GM23338 (cell line): ENCODE data around the gene CNOT4. TPM values are rescaled to one million over a fixed set of nuclear protein-coding genes. Genes with fewer than 3 reads are reported as not detected.
A peak's percentile ranks its signal among the peaks of the same experiment; 100 is the strongest.
"Not testable (repeated sequence)": the region's sequence is repeated elsewhere in the genome, so short reads cannot be mapped to it uniquely, and the experiment has no call there.

ENCODE experiments used
- ATAC-seq: fragments of 200-7000 bp; cut with Tn5 transposase; 3 replicates; pipeline ENCODE4 v1.9.1; 2020
- DNase-seq: peaks from one replicate; pipeline ENCODE4 v3.0.0-alpha.2; 2015; ENCODE audit warnings: low spot score
- H2AFZ ChIP-seq: fragments of 200-600 bp; sonication (generic); 2 replicates; pipeline ENCODE4 v1.8.0; 2016; ENCODE audit warnings: antibody characterized with exemption, mild to moderate bottlenecking, moderate library complexity
- H3F3A ChIP-seq: fragments of 200-600 bp; sonication (generic); replicated peaks from 2 replicates; pipeline ENCODE4 v1.8.0; 2017; ENCODE audit warnings: antibody characterized with exemption, mixed run types, low read depth
- H3K27ac ChIP-seq: fragments of 200-600 bp; sonication (generic); 2 replicates; pipeline ENCODE4 v1.6.1; 2016; ENCODE audit warnings: low read depth
- H3K27me3 ChIP-seq: fragments of 200-600 bp; sonication (generic); 2 replicates; pipeline ENCODE4 v1.8.0; 2016; ENCODE audit warnings: mild to moderate bottlenecking, mixed run types, moderate library complexity; ENCODE audit not compliant: insufficient read depth
- H3K36me3 ChIP-seq: fragments of 200-600 bp; sonication (generic); 2 replicates; pipeline ENCODE4 v1.8.0; 2016; ENCODE audit warnings: mild to moderate bottlenecking; ENCODE audit not compliant: insufficient read depth
- H3K4me1 ChIP-seq: fragments of 200-600 bp; sonication (generic); 2 replicates; pipeline ENCODE4 v1.8.0; 2016; ENCODE audit warnings: mild to moderate bottlenecking, moderate library complexity; ENCODE audit not compliant: insufficient read depth
- H3K4me2 ChIP-seq: fragments of 200-600 bp; sonication (generic); 2 replicates; pipeline ENCODE4 v1.7.1; 2017; ENCODE audit warnings: mixed run types
- H3K4me3 ChIP-seq: fragments of 200-600 bp; sonication (generic); 2 replicates; pipeline ENCODE4 v1.6.1; 2016; ENCODE audit warnings: mixed run types
- H3K79me2 ChIP-seq: fragments of 200-600 bp; sonication (generic); replicated peaks from 2 replicates; pipeline ENCODE4 v1.8.0; 2017; ENCODE audit warnings: mild to moderate bottlenecking; ENCODE audit not compliant: insufficient read depth
- H3K9me2 ChIP-seq: fragments of 200-600 bp; sonication (generic); 2 replicates; pipeline ENCODE4 v1.8.0; 2017; ENCODE audit not compliant: insufficient read depth
- H4K20me1 ChIP-seq: fragments of 200-600 bp; sonication (generic); replicated peaks from 2 replicates; pipeline ENCODE4 v1.8.0; 2017; ENCODE audit warnings: mild to moderate bottlenecking; ENCODE audit not compliant: insufficient read depth
- H3K27ac Mint-ChIP-seq: 2 replicates; pipeline ENCODE4 v1.8.0; 2020; ENCODE audit warnings: inconsistent platforms, mild to moderate bottlenecking, moderate library complexity, mixed read lengths
- H3K27me3 Mint-ChIP-seq: 3 replicates; pipeline ENCODE4 v1.8.0; 2022; ENCODE audit warnings: low read depth, mild to moderate bottlenecking, moderate library complexity, mixed read lengths, inconsistent platforms; ENCODE audit not compliant: insufficient read depth, poor library complexity
- H3K36me3 Mint-ChIP-seq: 3 replicates; pipeline ENCODE4 v1.8.0; 2021; ENCODE audit warnings: low read depth, mild to moderate bottlenecking, inconsistent platforms, moderate library complexity, mixed read lengths
- H3K4me1 Mint-ChIP-seq: 3 replicates; pipeline ENCODE4 v1.8.0; 2020; ENCODE audit warnings: mild to moderate bottlenecking, inconsistent platforms, mixed read lengths
- H3K4me3 Mint-ChIP-seq: 3 replicates; pipeline ENCODE4 v1.8.0; 2021; ENCODE audit warnings: moderate library complexity, mild to moderate bottlenecking, inconsistent platforms, mixed read lengths
- H3K9me3 Mint-ChIP-seq: 3 replicates; pipeline ENCODE4 v1.8.0; 2020; ENCODE audit warnings: moderate library complexity, mild to moderate bottlenecking, inconsistent platforms, mixed read lengths
- ETS1 ChIP-seq: IDR thresholded peaks from 2 replicates; pipeline ENCODE4 v1.6.1; 2016; ENCODE audit warnings: antibody characterized with exemption
- EZH2 ChIP-seq: fragments of 200-600 bp; sonication (generic); IDR thresholded peaks from one replicate; pipeline ENCODE4 v1.8.0; 2017; ENCODE audit warnings: antibody characterized with exemption, mild to moderate bottlenecking, low read depth; ENCODE audit not compliant: unreplicated experiment
- POLR2AphosphoS5 ChIP-seq: IDR thresholded peaks from 2 replicates; pipeline ENCODE4 v1.6.1; 2016; ENCODE audit warnings: antibody characterized with exemption, low read depth
- STAT1 ChIP-seq: IDR thresholded peaks from one replicate; pipeline ENCODE4 v1.6.1; 2016; ENCODE audit warnings: antibody characterized with exemption; ENCODE audit not compliant: unreplicated experiment
- polyA plus RNA-seq: library from polyadenylated mRNA; unstranded; fragments of >200 nt; fragmentation: Nextera tagmentation; extraction: Ambion mirVana; gene quantifications from 2 replicates; pipeline ENCODE4 v1.2.1, GENCODE V29; 2016
- total RNA-seq: library from RNA; depleted of rRNA; stranded (reverse); fragments of >200 nt; shearing (Covaris generic); gene quantifications from 2 replicates; pipeline ENCODE4 v1.2.3, GENCODE V29; 2014
- TF ChIP-seq, protein P1 (sequence below), 2 experiments: fragments of 200-600 bp in 1 of 2; sonication (generic) in 1 of 2; conservative IDR thresholded peaks; 2 replicates each; pipeline versions ENCODE4 v1.5.1 to v1.6.1; 2016 to 2017; ENCODE audit warnings: antibody characterized with exemption in 2 of 2, low read depth in 2 of 2, mild to moderate bottlenecking in 2 of 2, moderate library complexity in 1 of 2
- TF ChIP-seq, protein P2 (sequence below): IDR thresholded peaks from one replicate; pipeline ENCODE4 v1.6.1; 2018; ENCODE audit warnings: antibody characterized with exemption; ENCODE audit not compliant: unreplicated experiment

CNOT4 gene
- total and polyA plus RNA-seq, 2 experiments from 2014 or later: 18.9 to 26.2 TPM

- Mint-ChIP-seq H3K9me3 (no peaks in the 10 kb centered on the region), H3K27me3 (no peaks in the 10 kb centered on the region), H3K4me3 (no peak overlapping the region), H3K27ac (no peak overlapping the region), H3K4me1 (peaks cover 9% of the 10 kb centered on the region; the same call in 2 of the 3 replicates), H3K36me3 (no peaks in the 10 kb centered on the region)
- H3K27ac ChIP-seq: no peak overlapping the region
- H3K79me2 ChIP-seq: no peaks in the 10 kb centered on the region
- DNase-seq (no peak), ATAC-seq (peak; percentile 31; the same call in 1 of the 3 replicates)
- no peaks in the 10 kb centered on the region for H3F3A ChIP-seq
- H4K20me1 ChIP-seq: no peaks in the 10 kb centered on the region
- H3K4me1 ChIP-seq: no peaks in the 10 kb centered on the region
- TF ChIP-seq POLR2AphosphoS5: no peak
- TF ChIP-seq, protein P1, sequence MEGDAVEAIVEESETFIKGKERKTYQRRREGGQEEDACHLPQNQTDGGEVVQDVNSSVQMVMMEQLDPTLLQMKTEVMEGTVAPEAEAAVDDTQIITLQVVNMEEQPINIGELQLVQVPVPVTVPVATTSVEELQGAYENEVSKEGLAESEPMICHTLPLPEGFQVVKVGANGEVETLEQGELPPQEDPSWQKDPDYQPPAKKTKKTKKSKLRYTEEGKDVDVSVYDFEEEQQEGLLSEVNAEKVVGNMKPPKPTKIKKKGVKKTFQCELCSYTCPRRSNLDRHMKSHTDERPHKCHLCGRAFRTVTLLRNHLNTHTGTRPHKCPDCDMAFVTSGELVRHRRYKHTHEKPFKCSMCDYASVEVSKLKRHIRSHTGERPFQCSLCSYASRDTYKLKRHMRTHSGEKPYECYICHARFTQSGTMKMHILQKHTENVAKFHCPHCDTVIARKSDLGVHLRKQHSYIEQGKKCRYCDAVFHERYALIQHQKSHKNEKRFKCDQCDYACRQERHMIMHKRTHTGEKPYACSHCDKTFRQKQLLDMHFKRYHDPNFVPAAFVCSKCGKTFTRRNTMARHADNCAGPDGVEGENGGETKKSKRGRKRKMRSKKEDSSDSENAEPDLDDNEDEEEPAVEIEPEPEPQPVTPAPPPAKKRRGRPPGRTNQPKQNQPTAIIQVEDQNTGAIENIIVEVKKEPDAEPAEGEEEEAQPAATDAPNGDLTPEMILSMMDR (conservative IDR thresholded peaks at IDR 0.05; ENCODE audit: low read depth in 2 of 2): peak; percentile 18 to 59; a peak in 3 of 4 replicates
- H3K27me3 ChIP-seq: no peaks in the 10 kb centered on the region
- H3K36me3 ChIP-seq: no peaks in the 10 kb centered on the region
- H3K9me2 ChIP-seq: no peaks in the 10 kb centered on the region
- no peak overlapping the region for H3K4me2 ChIP-seq
- H3K4me3 ChIP-seq: no peak overlapping the region
- no peak overlapping the region for H2AFZ ChIP-seq
These were observed 157.6 kb downstream of the CNOT4 start for GRCh38 chr7:135352285-135352684.

DNA sequence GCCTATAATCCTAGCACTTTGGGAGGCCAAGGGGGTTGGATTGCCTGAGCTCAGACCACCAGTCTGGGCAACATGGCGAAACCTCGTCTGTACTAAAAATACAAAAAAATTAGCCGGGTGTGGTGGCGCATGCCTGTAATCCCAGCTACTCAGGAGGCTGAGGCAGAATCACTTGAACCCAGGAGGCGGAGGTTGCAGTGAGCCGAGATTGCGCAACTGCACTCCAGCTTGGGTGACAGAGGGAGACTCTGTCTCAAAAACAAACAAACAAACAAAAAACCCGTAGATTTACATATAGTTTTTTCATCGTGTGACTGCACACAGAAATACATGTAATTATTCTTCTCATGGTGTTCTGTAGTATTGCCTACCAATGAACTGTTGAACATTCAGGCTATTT lies 158.8 kb downstream of the CNOT4 start:
- not testable (repeated sequence) for H3F3A ChIP-seq, H3K4me1 Mint-ChIP-seq, H3K9me3 Mint-ChIP-seq, DNase-seq, H3K27ac ChIP-seq, H3K4me3 Mint-ChIP-seq, H4K20me1 ChIP-seq, H3K4me3 ChIP-seq, H3K4me2 ChIP-seq, H3K9me2 ChIP-seq, H3K27ac Mint-ChIP-seq, ATAC-seq, H3K79me2 ChIP-seq, H3K27me3 ChIP-seq, H3K36me3 Mint-ChIP-seq, H3K4me1 ChIP-seq, H3K27me3 Mint-ChIP-seq, H3K36me3 ChIP-seq, H2AFZ ChIP-seq

DNA sequence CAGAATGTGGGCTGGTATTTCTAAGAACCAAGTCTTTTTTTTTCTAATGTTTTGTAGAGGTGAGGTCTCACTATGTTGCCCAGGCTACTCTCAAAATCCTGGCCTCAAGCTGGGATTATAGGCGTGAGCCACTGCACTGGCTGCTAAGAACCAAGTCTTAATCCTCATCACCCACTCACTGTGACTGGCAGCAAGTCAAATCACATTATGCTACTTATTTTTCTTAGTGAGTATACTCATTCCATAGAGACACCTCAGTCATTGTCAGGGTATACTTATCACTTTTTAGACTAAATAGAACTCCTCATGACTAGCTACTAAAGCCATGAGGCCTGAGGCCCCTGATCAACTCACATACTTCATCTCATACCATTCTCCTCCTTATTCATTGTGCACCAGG lies 160.2 kb downstream of the CNOT4 start:
- no peak for ATAC-seq
- no peak overlapping the region for H3K4me2 ChIP-seq
- no peaks in the 10 kb centered on the region for H3K27me3 ChIP-seq
- H3K36me3 ChIP-seq: no peaks in the 10 kb centered on the region
- H3K27ac ChIP-seq: no peak overlapping the region
- no peaks in the 10 kb centered on the region for H3K9me3 Mint-ChIP-seq
- H2AFZ ChIP-seq: no peak overlapping the region
- H3K9me2 ChIP-seq: no peaks in the 10 kb centered on the region
- H3K36me3 Mint-ChIP-seq: no peaks in the 10 kb centered on the region
- no peaks in the 10 kb centered on the region; the same call in 2 of the 3 replicates for H3K4me1 Mint-ChIP-seq
- H3K4me3 ChIP-seq: no peak overlapping the region
- no peaks in the 10 kb centered on the region for H3K79me2 ChIP-seq
- H4K20me1 ChIP-seq: no peaks in the 10 kb centered on the region
- H3K27ac Mint-ChIP-seq: no peak overlapping the region
- H3K4me3 Mint-ChIP-seq: no peak overlapping the region
- H3K4me1 ChIP-seq: no peaks in the 10 kb centered on the region
- H3F3A ChIP-seq: no peaks in the 10 kb centered on the region
- H3K27me3 Mint-ChIP-seq: no peaks in the 10 kb centered on the region
- no peak for DNase-seq
- TF ChIP-seq STAT1 (no peak), POLR2AphosphoS5 (no peak), ETS1 (no peak), EZH2 (no peak)
- TF ChIP-seq, protein P1 (conservative IDR thresholded peaks at IDR 0.05; ENCODE audit: low read depth in 2 of 2): no peak
- TF ChIP-seq, protein P2, sequence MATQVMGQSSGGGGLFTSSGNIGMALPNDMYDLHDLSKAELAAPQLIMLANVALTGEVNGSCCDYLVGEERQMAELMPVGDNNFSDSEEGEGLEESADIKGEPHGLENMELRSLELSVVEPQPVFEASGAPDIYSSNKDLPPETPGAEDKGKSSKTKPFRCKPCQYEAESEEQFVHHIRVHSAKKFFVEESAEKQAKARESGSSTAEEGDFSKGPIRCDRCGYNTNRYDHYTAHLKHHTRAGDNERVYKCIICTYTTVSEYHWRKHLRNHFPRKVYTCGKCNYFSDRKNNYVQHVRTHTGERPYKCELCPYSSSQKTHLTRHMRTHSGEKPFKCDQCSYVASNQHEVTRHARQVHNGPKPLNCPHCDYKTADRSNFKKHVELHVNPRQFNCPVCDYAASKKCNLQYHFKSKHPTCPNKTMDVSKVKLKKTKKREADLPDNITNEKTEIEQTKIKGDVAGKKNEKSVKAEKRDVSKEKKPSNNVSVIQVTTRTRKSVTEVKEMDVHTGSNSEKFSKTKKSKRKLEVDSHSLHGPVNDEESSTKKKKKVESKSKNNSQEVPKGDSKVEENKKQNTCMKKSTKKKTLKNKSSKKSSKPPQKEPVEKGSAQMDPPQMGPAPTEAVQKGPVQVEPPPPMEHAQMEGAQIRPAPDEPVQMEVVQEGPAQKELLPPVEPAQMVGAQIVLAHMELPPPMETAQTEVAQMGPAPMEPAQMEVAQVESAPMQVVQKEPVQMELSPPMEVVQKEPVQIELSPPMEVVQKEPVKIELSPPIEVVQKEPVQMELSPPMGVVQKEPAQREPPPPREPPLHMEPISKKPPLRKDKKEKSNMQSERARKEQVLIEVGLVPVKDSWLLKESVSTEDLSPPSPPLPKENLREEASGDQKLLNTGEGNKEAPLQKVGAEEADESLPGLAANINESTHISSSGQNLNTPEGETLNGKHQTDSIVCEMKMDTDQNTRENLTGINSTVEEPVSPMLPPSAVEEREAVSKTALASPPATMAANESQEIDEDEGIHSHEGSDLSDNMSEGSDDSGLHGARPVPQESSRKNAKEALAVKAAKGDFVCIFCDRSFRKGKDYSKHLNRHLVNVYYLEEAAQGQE: no peak
